ENCODE data around the gene RNU7-1.

The RNU7-1 gene

GRCh38 chr12:6938353-6939190, 5.0 kb upstream of the RNU7-1 start:
- DNase-seq (ENCODE audit: low read depth), result no peak

DNA sequence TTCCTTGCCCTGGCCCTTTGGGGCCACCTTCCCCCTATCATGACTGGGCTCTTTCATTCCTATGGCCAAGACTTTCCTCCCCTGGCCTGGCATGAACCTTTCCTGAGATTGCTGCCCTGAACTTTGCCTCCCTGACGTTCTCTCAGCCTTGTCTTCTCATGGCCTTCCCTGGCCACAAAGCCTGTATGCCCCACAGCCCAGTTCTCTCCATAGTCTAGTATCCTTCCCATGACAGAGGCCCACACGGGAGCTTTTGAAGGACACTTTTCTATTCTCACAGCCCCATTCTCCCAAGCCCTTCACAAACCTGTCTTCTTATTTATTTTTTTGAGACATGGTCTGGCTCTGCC, 4.5 kb upstream of the RNU7-1 start:
- no peak for DNase-seq (ENCODE audit: low read depth)

DNA sequence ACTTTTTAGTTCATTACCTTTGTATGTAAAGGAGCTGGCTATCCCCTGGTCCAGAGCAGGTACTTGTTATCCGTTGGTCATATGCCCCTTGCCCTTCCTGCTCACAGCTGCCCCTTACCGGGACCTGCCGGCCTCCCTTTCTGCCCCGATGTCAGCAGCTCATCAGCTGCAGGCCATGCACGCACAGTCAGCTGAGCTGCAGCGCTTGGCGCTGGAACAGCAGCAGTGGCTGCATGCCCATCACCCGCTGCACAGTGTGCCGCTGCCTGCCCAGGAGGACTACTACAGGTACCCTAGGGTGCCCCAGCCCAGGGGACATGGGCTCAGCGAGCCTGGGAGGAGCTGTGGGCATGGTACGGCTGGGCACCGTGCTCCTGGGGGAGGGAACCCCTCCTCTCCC, 2.3 kb upstream of the RNU7-1 start:
- DNase-seq (ENCODE audit: low read depth), result no peak

DNA sequence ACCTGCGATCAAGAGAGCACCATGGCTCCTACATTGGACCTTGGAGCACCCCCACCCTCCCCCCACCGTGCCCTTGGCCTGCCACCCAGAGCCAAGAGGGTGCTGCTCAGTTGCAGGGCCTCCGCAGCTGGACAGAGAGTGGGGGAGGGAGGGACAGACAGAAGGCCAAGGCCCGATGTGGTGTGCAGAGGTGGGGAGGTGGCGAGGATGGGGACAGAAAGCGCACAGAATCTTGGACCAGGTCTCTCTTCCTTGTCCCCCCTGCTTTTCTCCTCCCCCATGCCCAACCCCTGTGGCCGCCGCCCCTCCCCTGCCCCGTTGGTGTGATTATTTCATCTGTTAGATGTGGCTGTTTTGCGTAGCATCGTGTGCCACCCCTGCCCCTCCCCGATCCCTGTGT, 1.8 kb upstream of the RNU7-1 start:
- DNase-seq (ENCODE audit: low read depth), result no peak

DNA sequence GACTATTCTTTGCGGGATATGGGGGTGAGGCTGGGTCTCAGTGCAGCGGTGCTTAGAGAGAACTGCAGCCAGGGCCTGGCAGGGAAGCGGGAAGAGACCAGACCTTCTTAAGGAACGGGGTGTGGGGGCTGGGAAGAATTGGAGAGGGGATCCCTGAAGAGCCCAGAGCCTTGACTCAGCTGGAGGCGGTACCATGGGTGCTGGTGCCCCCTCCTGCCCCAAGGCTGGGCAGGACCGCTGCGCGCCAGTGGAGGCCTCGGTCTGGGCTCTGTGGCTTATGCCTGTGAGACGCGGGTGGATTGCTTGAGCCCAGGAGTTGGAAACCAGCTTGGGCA, 1.3 kb upstream of the RNU7-1 start:
- DNase-seq (ENCODE audit: low read depth), result no peak

GRCh38 chr12:6943389-6943721, 261 bp upstream of the RNU7-1 start:
- no peak for DNase-seq (ENCODE audit: low read depth)

- no peak for DNase-seq (ENCODE audit: low read depth)
These were observed 968 bp downstream of the RNU7-1 start for GRCh38 chr12:6944381-6945186.

- no peak for DNase-seq (ENCODE audit: low read depth)
These were observed 2.0 kb downstream of the RNU7-1 start for GRCh38 chr12:6945613-6946012.

- no peak for DNase-seq (ENCODE audit: low read depth)
These were observed 2.7 kb downstream of the RNU7-1 start for GRCh38 chr12:6946033-6946919.

GRCh38 chr12:6946920-6947374, 3.3 kb downstream of the RNU7-1 start:
- DNase-seq (ENCODE audit: low read depth), result no peak

DNA sequence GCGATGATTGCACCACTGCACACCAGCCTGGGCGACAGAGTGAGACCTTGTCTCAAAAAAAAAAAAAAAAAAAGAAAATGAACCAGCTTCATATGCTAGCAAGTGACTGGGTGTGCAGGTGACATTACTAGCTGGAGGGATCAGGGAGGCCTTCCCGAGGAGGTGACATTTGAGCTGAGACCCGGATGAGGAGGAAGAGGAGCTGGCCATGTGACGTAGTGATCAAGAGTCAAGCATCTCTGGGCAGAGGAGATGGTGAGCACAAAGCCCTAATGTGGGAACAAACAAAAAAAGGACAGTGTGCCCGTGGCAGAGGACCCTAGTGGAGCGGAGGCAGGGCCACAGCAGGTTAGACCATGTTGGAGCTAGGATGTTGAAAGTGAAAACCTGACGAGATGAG, 4.0 kb downstream of the RNU7-1 start:
- DNase-seq (ENCODE audit: low read depth), result no peak

GRCh38 chr12:6948873-6949594, 5.4 kb downstream of the RNU7-1 start:
- DNase-seq (ENCODE audit: low read depth), result no peak

GRCh38 chr12:6950401-6950801, 6.8 kb downstream of the RNU7-1 start:
- no peak for DNase-seq (ENCODE audit: low read depth)

DNA sequence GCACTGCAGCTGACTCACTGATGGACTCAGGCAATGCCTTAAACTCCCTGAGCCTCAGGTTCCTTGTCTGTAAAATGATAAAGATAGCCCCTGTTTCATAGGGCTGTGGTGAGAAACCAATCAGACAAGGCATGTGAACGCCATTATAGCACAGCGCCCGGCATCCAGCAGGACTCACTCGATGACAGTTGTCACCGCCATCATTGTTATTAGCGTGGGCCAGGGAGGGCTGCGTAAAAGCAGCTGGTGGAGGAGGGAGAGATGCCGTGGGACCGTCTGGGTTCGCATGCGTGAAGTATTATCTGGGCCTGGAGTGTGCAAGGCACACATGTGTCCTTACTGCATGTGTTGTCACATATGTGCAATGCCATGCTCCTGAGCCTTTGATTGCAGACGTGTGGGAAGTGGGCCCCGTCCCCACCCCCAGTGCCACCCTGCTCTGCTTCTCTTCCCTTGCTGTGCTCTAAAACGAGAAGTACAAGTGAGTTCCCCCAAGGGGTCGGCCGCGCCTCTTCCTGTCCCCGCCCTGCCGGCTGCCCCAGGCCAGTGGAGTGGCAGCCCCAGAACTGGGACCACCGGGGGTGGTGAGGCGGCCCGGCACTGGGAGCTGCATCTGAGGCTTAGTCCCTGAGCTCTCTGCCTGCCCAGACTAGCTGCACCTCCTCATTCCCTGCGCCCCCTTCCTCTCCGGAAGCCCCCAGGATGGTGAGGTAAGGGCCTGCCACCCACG, 7.4 kb downstream of the RNU7-1 start, which contains the start of gene PTPN6:
PTPN6 (plus strand) TSS at position 546 of the 730 bp plus-strand sequence; CDS start at position 703, 157 bp downstream.
- no peak for DNase-seq (ENCODE audit: low read depth)

DNA sequence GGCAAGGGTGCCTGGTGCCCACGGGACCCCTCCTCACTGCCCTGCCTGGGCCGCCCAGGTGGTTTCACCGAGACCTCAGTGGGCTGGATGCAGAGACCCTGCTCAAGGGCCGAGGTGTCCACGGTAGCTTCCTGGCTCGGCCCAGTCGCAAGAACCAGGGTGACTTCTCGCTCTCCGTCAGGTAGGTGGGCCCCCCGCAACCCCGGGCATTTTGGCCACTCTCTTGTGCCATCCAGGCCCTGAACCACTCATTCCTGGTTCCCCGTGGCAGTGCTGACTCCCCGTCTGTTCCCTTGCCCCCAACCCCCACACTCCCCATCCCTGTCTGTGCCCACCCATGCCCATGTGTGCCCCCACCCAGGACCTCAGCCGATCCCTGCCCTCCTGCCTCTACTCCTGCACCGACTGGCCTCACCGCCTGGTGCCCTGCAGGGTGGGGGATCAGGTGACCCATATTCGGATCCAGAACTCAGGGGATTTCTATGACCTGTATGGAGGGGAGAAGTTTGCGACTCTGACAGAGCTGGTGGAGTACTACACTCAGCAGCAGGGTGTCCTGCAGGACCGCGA, 8.0 kb downstream of the RNU7-1 start:
- no peak for DNase-seq (ENCODE audit: low read depth)

- DNase-seq (ENCODE audit: low read depth), result no peak
These were observed 8.7 kb downstream of the RNU7-1 start for GRCh38 chr12:6952121-6952862.

DNA sequence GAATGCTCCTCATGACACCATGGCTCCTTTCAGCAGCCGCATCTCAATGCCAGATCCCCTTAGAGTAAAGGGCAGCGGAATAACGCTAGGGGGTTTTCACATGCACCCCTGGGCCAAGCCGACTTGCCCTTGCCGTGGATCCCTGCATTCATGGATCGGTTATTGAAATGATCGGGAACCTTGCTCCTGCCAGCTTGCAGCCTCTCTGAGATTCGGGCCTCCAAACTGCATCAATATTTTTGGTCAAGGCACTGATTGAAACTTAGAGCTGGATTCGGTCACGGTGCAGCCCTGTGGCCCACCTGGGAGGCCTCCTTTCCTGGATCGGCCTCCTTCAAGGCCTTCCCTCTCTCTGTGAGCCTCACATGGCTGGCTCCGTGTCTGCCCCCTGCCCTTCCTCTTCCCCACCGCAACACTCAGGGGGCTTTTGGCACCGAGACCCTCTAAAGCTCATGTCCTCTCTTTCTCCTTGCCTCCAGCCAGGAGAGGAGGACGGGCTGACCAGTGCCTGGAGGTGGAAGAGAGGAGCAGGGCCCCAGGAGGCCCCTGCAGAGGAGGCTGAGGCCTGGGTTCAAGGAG, 9.3 kb downstream of the RNU7-1 start:
- DNase-seq (ENCODE audit: low read depth), result no peak

- DNase-seq (ENCODE audit: low read depth), result no peak
These were observed 10.1 kb downstream of the RNU7-1 start for GRCh38 chr12:6953442-6954315.
